Measurements from ENCODE around the gene PLXND1.

The PLXND1 gene

GRCh38 chr3:129626744-129627349 is 20.4 kb upstream of the PLXND1 start:
- Histone ChIP-seq H3K36me3 (ENCODE audit: control insufficient read depth in 2 of 2, insufficient read depth in 2 of 2, low read length in 2 of 2) (no peaks in the 10 kb centered on the region), H3K27ac (ENCODE audit: low read length) (peak overlapping the region; percentile 88), H3K9ac (ENCODE audit: low read length in 2 of 2) (peak overlapping the region; percentile 78 to 86), H3K27me3 (ENCODE audit: control insufficient read depth in 1 of 2, insufficient read depth in 2 of 2, low read length in 2 of 2) (no peaks in the 10 kb centered on the region), H3K4me3 (ENCODE audit: low read length in 2 of 2) (peak overlapping the region; percentile 82 to 86), H3K4me1 (ENCODE audit: control insufficient read depth, insufficient read depth, low read length) (peaks cover 40% of the 10 kb centered on the region), H3K9me3 (ENCODE audit: control insufficient read depth in 2 of 2, low read length in 2 of 2) (no peaks in the 10 kb centered on the region)

GRCh38 chr3:129625072-129625874 is 18.8 kb upstream of the PLXND1 start:
- H3K9me3 ChIP-seq (ENCODE audit: control insufficient read depth in 2 of 2, low read length in 2 of 2): no peaks in the 10 kb centered on the region
- H3K4me3 ChIP-seq (ENCODE audit: low read length in 2 of 2): no peak overlapping the region
- peaks cover 43% of the 10 kb centered on the region for H3K4me1 ChIP-seq (ENCODE audit: control insufficient read depth, insufficient read depth, low read length)
- H3K27ac ChIP-seq (ENCODE audit: low read length): no peak overlapping the region
- H3K36me3 ChIP-seq (ENCODE audit: control insufficient read depth in 2 of 2, insufficient read depth in 2 of 2, low read length in 2 of 2): no peaks in the 10 kb centered on the region
- no peak overlapping the region for H3K9ac ChIP-seq (ENCODE audit: low read length in 2 of 2)
- H3K27me3 ChIP-seq (ENCODE audit: control insufficient read depth in 1 of 2, insufficient read depth in 2 of 2, low read length in 2 of 2): no peaks in the 10 kb centered on the region

GRCh38 chr3:129624347-129625071 is 18.0 kb upstream of the PLXND1 start:
- no peaks in the 10 kb centered on the region for H3K27me3 ChIP-seq (ENCODE audit: control insufficient read depth in 1 of 2, insufficient read depth in 2 of 2, low read length in 2 of 2)
- no peak overlapping the region for H3K9ac ChIP-seq (ENCODE audit: low read length in 2 of 2)
- H3K4me1 ChIP-seq (ENCODE audit: control insufficient read depth, insufficient read depth, low read length): peaks cover 44% of the 10 kb centered on the region
- no peaks in the 10 kb centered on the region for H3K9me3 ChIP-seq (ENCODE audit: control insufficient read depth in 2 of 2, low read length in 2 of 2)
- no peak overlapping the region for H3K4me3 ChIP-seq (ENCODE audit: low read length in 2 of 2)
- no peaks in the 10 kb centered on the region for H3K36me3 ChIP-seq (ENCODE audit: control insufficient read depth in 2 of 2, insufficient read depth in 2 of 2, low read length in 2 of 2)
- no peak overlapping the region for H3K27ac ChIP-seq (ENCODE audit: low read length)

GRCh38 chr3:129623447-129624118 is 17.1 kb upstream of the PLXND1 start:
- no peak overlapping the region for H3K4me3 ChIP-seq (ENCODE audit: low read length in 2 of 2)
- H3K9me3 ChIP-seq (ENCODE audit: control insufficient read depth in 2 of 2, low read length in 2 of 2): no peaks in the 10 kb centered on the region
- no peaks in the 10 kb centered on the region for H3K27me3 ChIP-seq (ENCODE audit: control insufficient read depth in 1 of 2, insufficient read depth in 2 of 2, low read length in 2 of 2)
- no peak overlapping the region for H3K9ac ChIP-seq (ENCODE audit: low read length in 2 of 2)
- H3K4me1 ChIP-seq (ENCODE audit: control insufficient read depth, insufficient read depth, low read length): peaks cover 48% of the 10 kb centered on the region
- peak overlapping the region; percentile 41 for H3K27ac ChIP-seq (ENCODE audit: low read length)
- no peaks in the 10 kb centered on the region for H3K36me3 ChIP-seq (ENCODE audit: control insufficient read depth in 2 of 2, insufficient read depth in 2 of 2, low read length in 2 of 2)

GRCh38 chr3:129622933-129623332 is 16.5 kb upstream of the PLXND1 start:
- H3K36me3 ChIP-seq (ENCODE audit: control insufficient read depth in 2 of 2, insufficient read depth in 2 of 2, low read length in 2 of 2): no peaks in the 10 kb centered on the region
- no peaks in the 10 kb centered on the region for H3K9me3 ChIP-seq (ENCODE audit: control insufficient read depth in 2 of 2, low read length in 2 of 2)
- H3K27me3 ChIP-seq (ENCODE audit: control insufficient read depth in 1 of 2, insufficient read depth in 2 of 2, low read length in 2 of 2): no peaks in the 10 kb centered on the region
- H3K27ac ChIP-seq (ENCODE audit: low read length): peak overlapping the region; percentile 41
- no peak overlapping the region for H3K9ac ChIP-seq (ENCODE audit: low read length in 2 of 2)
- no peak overlapping the region for H3K4me3 ChIP-seq (ENCODE audit: low read length in 2 of 2)
- H3K4me1 ChIP-seq (ENCODE audit: control insufficient read depth, insufficient read depth, low read length): peaks cover 47% of the 10 kb centered on the region

GRCh38 chr3:129622226-129622874 is 15.9 kb upstream of the PLXND1 start:
- H3K4me1 ChIP-seq (ENCODE audit: control insufficient read depth, insufficient read depth, low read length): peaks cover 46% of the 10 kb centered on the region
- H3K36me3 ChIP-seq (ENCODE audit: control insufficient read depth in 2 of 2, insufficient read depth in 2 of 2, low read length in 2 of 2): no peaks in the 10 kb centered on the region
- H3K4me3 ChIP-seq (ENCODE audit: low read length in 2 of 2): no peak overlapping the region
- H3K27ac ChIP-seq (ENCODE audit: low read length): peak overlapping the region; percentile 41
- no peaks in the 10 kb centered on the region for H3K9me3 ChIP-seq (ENCODE audit: control insufficient read depth in 2 of 2, low read length in 2 of 2)
- H3K27me3 ChIP-seq (ENCODE audit: control insufficient read depth in 1 of 2, insufficient read depth in 2 of 2, low read length in 2 of 2): no peaks in the 10 kb centered on the region
- H3K9ac ChIP-seq (ENCODE audit: low read length in 2 of 2): no peak overlapping the region

GRCh38 chr3:129621626-129622225 is 15.2 kb upstream of the PLXND1 start:
- H3K4me1 ChIP-seq (ENCODE audit: control insufficient read depth, insufficient read depth, low read length): peaks cover 44% of the 10 kb centered on the region
- no peaks in the 10 kb centered on the region for H3K9me3 ChIP-seq (ENCODE audit: control insufficient read depth in 2 of 2, low read length in 2 of 2)
- H3K27ac ChIP-seq (ENCODE audit: low read length): no peak overlapping the region
- H3K36me3 ChIP-seq (ENCODE audit: control insufficient read depth in 2 of 2, insufficient read depth in 2 of 2, low read length in 2 of 2): no peaks in the 10 kb centered on the region
- no peaks in the 10 kb centered on the region for H3K27me3 ChIP-seq (ENCODE audit: control insufficient read depth in 1 of 2, insufficient read depth in 2 of 2, low read length in 2 of 2)
- no peak overlapping the region for H3K4me3 ChIP-seq (ENCODE audit: low read length in 2 of 2)
- no peak overlapping the region for H3K9ac ChIP-seq (ENCODE audit: low read length in 2 of 2)

GRCh38 chr3:129620828-129621559 is 14.5 kb upstream of the PLXND1 start:
- no peak overlapping the region for H3K27ac ChIP-seq (ENCODE audit: low read length)
- H3K9me3 ChIP-seq (ENCODE audit: control insufficient read depth in 2 of 2, low read length in 2 of 2): no peaks in the 10 kb centered on the region
- peaks cover 45% of the 10 kb centered on the region for H3K4me1 ChIP-seq (ENCODE audit: control insufficient read depth, insufficient read depth, low read length)
- no peak overlapping the region for H3K9ac ChIP-seq (ENCODE audit: low read length in 2 of 2)
- H3K27me3 ChIP-seq (ENCODE audit: control insufficient read depth in 1 of 2, insufficient read depth in 2 of 2, low read length in 2 of 2): no peaks in the 10 kb centered on the region
- no peak overlapping the region for H3K4me3 ChIP-seq (ENCODE audit: low read length in 2 of 2)
- H3K36me3 ChIP-seq (ENCODE audit: control insufficient read depth in 2 of 2, insufficient read depth in 2 of 2, low read length in 2 of 2): no peaks in the 10 kb centered on the region

GRCh38 chr3:129619726-129620162 is 13.3 kb upstream of the PLXND1 start:
- Histone ChIP-seq H3K9ac (ENCODE audit: low read length in 2 of 2) (no peak overlapping the region), H3K4me1 (ENCODE audit: control insufficient read depth, insufficient read depth, low read length) (peaks cover 39% of the 10 kb centered on the region), H3K9me3 (ENCODE audit: control insufficient read depth in 2 of 2, low read length in 2 of 2) (no peaks in the 10 kb centered on the region), H3K36me3 (ENCODE audit: control insufficient read depth in 2 of 2, insufficient read depth in 2 of 2, low read length in 2 of 2) (no peaks in the 10 kb centered on the region), H3K27me3 (ENCODE audit: control insufficient read depth in 1 of 2, insufficient read depth in 2 of 2, low read length in 2 of 2) (no peaks in the 10 kb centered on the region), H3K4me3 (ENCODE audit: low read length in 2 of 2) (no peak overlapping the region), H3K27ac (ENCODE audit: low read length) (no peak overlapping the region)

Measured in stomach smooth muscle (tissue), 2 donors.